K562 (cell line): ENCODE results near the gene CELF4. TPM values are rescaled to one million over a fixed set of nuclear protein-coding genes. Genes with fewer than 3 reads are reported as not detected.

Experiments
- ATAC-seq: fragments of 200-7000 bp; cut with Tn5 transposase; 3 replicates; pipeline ENCODE4 v1.9.1; 2020; ENCODE audit warnings: moderate library complexity
- BruUV-seq: library from RNA; stranded (reverse); fragments of 400-500 nt; replicated peaks from 2 replicates; lab custom pipeline; 2021; lab: Mats Ljungman, UMichigan
- CTCF ChIA-PET: fragments of 300-600 bp; formaldehyde crosslinking; extraction: SDS; loops from one replicate; lab custom pipeline; 2021; ENCODE audit warnings: low intra/inter-chr PET ratio; lab: Yijun Ruan, JAX
- POLR2A ChIA-PET: fragments of 300-600, 350-650 bp; sonication (Branson Sonifier 250); formaldehyde crosslinking; extraction: SDS; loops from one replicate; lab custom pipeline; 2021; ENCODE audit warnings: antibody characterized with exemption, inconsistent platforms; lab: Yijun Ruan, JAX
- DNase-seq, 4 experiments: peaks; one replicate each; pipeline versions ENCODE4 v3.0.0 to v3.0.0-alpha.2; 2011 to 2018; ENCODE audit warnings: low spot score in 3 of 4, mixed read lengths in 3 of 4; ENCODE audit errors: extremely low read depth in 1 of 4
- FAIRE-seq: peaks from 2 replicates; lab custom pipeline; 2011; peaks lifted over from hg19 to GRCh38; lab: Jason Lieb, UNC
- H2AFZ ChIP-seq: 2 replicates; pipeline ENCODE4 v1.6.0; 2011; ENCODE audit warnings: low read depth, low read length, control low read depth, inconsistent platforms
- H3K27ac ChIP-seq: fragments of 200-600 bp; 3 replicates; pipeline ENCODE4 v1.8.0; 2011; ENCODE audit warnings: low read depth, mild to moderate bottlenecking, control low read depth, inconsistent platforms, low read length, moderate library complexity, mixed read lengths; ENCODE audit errors: extremely low read depth
- H3K27me3 ChIP-seq, 2 experiments: fragments of 300-600 bp in 1 of 2; 2 replicates in 1 of 2; 3 replicates in 1 of 2; pipeline versions ENCODE4 v1.6.0 to v1.8.0; 2011; ENCODE audit warnings: inconsistent platforms in 2 of 2, low read length in 2 of 2, mild to moderate bottlenecking in 1 of 2, mixed read lengths in 1 of 2, moderate library complexity in 1 of 2; ENCODE audit not compliant: control insufficient read depth in 2 of 2, insufficient read depth in 2 of 2
- H3K36me3 ChIP-seq: fragments of 300-600 bp; 3 replicates; pipeline ENCODE4 v1.8.0; 2011; ENCODE audit warnings: mild to moderate bottlenecking, low read length, inconsistent platforms; ENCODE audit not compliant: control insufficient read depth, insufficient read depth
- H3K4me1 ChIP-seq, 2 experiments: fragments of 200-600 bp in 1 of 2; replicated peaks in 1 of 2; 2 replicates in 1 of 2; 3 replicates in 1 of 2; pipeline versions ENCODE4 v1.5.1 to v1.8.0; 2011; ENCODE audit warnings: inconsistent platforms in 2 of 2, low read length in 2 of 2, mild to moderate bottlenecking in 1 of 2, mixed read lengths in 1 of 2, moderate library complexity in 1 of 2; ENCODE audit not compliant: control insufficient read depth in 2 of 2, insufficient read depth in 2 of 2
- H3K4me2 ChIP-seq: 2 replicates; pipeline ENCODE4 v1.6.1; 2011; ENCODE audit warnings: low read length, control low read depth, inconsistent platforms, mixed read lengths; ENCODE audit not compliant: insufficient read depth
- H3K4me3 ChIP-seq: fragments of 200-600 bp; sonication (generic), shearing (Covaris generic); 2 replicates; pipeline ENCODE4 v1.5.1; 2016; ENCODE audit warnings: control low read depth, inconsistent platforms
- H3K79me2 ChIP-seq: fragments of 200-600 bp; 3 replicates; pipeline ENCODE4 v1.8.0; 2011; ENCODE audit warnings: low read length, inconsistent platforms; ENCODE audit not compliant: control insufficient read depth, insufficient read depth
- H3K9ac ChIP-seq, 2 experiments: 2 replicates each; pipeline versions ENCODE4 v1.6.0 to v1.6.1; 2011; ENCODE audit warnings: low read depth in 2 of 2, low read length in 2 of 2, control low read depth in 1 of 2, inconsistent platforms in 1 of 2, mild to moderate bottlenecking in 1 of 2, mixed read lengths in 1 of 2; ENCODE audit not compliant: insufficient read depth in 1 of 2
- H3K9me1 ChIP-seq: one replicate; pipeline ENCODE4 v1.6.0; 2011; ENCODE audit warnings: inconsistent platforms, mild to moderate bottlenecking, low read length, moderate library complexity; ENCODE audit not compliant: control insufficient read depth, insufficient read depth
- H3K9me3 ChIP-seq: replicated peaks from 2 replicates; pipeline ENCODE4 v1.5.1; 2011; ENCODE audit warnings: low read depth, low read length, inconsistent platforms; ENCODE audit not compliant: control insufficient read depth, insufficient read depth
- H4K20me1 ChIP-seq: replicated peaks from 2 replicates; pipeline ENCODE4 v1.6.1; 2011; ENCODE audit warnings: low read length, inconsistent platforms, mixed read lengths; ENCODE audit not compliant: control insufficient read depth, insufficient read depth
- ARID2 ChIP-seq: fragments of 450-650 bp; IDR thresholded peaks from 2 replicates; pipeline ENCODE4 v1.6.1; 2017; ENCODE audit warnings: antibody characterized with exemption, mild to moderate bottlenecking
- CAMTA2 ChIP-seq: fragments of 250-450 bp; sonication (Bioruptor Pico); conservative IDR thresholded peaks from 2 replicates; pipeline ENCODE4 v1.5.1; 2022
- ESRRA ChIP-seq: fragments of 450-650 bp; IDR thresholded peaks from 2 replicates; pipeline ENCODE4 v1.6.1; 2014; ENCODE audit warnings: low read depth, mild to moderate bottlenecking, moderate library complexity, borderline replicate concordance
- FOXM1 ChIP-seq, 2 experiments: fragments of 450-650 bp in 1 of 2; sonication (generic) in 1 of 2; formaldehyde crosslinking in 1 of 2; IDR thresholded peaks; 2 replicates each; pipeline versions ENCODE4 v1.6.1 to v1.9.0; 2017 to 2022; ENCODE audit warnings: low read depth in 2 of 2, mild to moderate bottlenecking in 2 of 2, missing genetic modification reagents in 1 of 2, moderate library complexity in 1 of 2
- HOXB6 ChIP-seq: fragments of 250-450 bp; sonication (Bioruptor Pico); IDR thresholded peaks from 2 replicates; pipeline ENCODE4 v1.5.1; 2022; ENCODE audit warnings: mild to moderate bottlenecking, borderline replicate concordance
- SP1 ChIP-seq: sonication (generic); formaldehyde crosslinking; IDR thresholded peaks from 2 replicates; pipeline ENCODE4 v1.8.1; 2022; ENCODE audit warnings: mild to moderate bottlenecking, missing genetic modification reagents
- STAT5A ChIP-seq: IDR thresholded peaks from 2 replicates; pipeline ENCODE4 v1.6.1; 2012; ENCODE audit warnings: low read length, inconsistent platforms, borderline replicate concordance
- ZBTB17 ChIP-seq: fragments of 450-650 bp; formaldehyde crosslinking; IDR thresholded peaks from 2 replicates; pipeline ENCODE4 v1.4.0; 2020; ENCODE audit warnings: mild to moderate bottlenecking
- ZC3H8 ChIP-seq: fragments of 450-650 bp; IDR thresholded peaks from 2 replicates; pipeline ENCODE4 v1.6.1; 2017
- ZNF785 ChIP-seq: fragments of 250-450 bp; sonication (Bioruptor Pico); IDR thresholded peaks from 2 replicates; pipeline ENCODE4 v1.4.0; 2020; ENCODE audit warnings: mild to moderate bottlenecking
- WGBS: fragments of 100-300 bp; shearing (Covaris generic); methylation state at CpG from one replicate; pipeline ENCODE4 v1.1.6; 2016; ENCODE audit warnings: low coverage, mixed read lengths; ENCODE audit not compliant: insufficient coverage; ENCODE audit errors: missing lambda C conversion rate; 5-methylcytosine and 5-hydroxymethylcytosine counted together
- in situ Hi-C: fragments of 300-500 bp; cut with MboI; formaldehyde crosslinking; loops from 4 replicates; pipeline ENCODE4 v1.15.0; 2018; ENCODE audit warnings: inconsistent platforms, mixed read lengths
- intact Hi-C: fragments of 100-400 bp; cut with micrococcal nuclease; formaldehyde crosslinking; loops from 2 replicates; pipeline ENCODE4 v1.14.2; 2022
- polyA plus RNA-seq, 8 experiments: library from polyadenylated mRNA; depleted of rRNA in 4 of 8; stranded (reverse) in 5 of 8; unstranded in 3 of 8; fragments of >200 nt; fragmentation: Nextera tagmentation in 2 of 8; fragmentation: Illumina TruSeq in 1 of 8; extraction: Ambion mirVana in 2 of 8; extraction: Trizol in 1 of 8; gene quantifications; 2 replicates each; pipeline versions ENCODE4 v1.2.1 to v1.2.3, GENCODE V29; 2011 to 2014; ENCODE audit warnings: inconsistent platforms in 1 of 8, missing spikeins in 1 of 8
- total RNA-seq, 7 experiments: library from RNA; depleted of rRNA in 6 of 7; stranded (reverse); fragments of >200 nt in 6 of 7; fragmentation: Illumina TruSeq in 2 of 7; extraction: Trizol in 2 of 7; gene quantifications; 2 replicates each; pipeline versions ENCODE4 v1.2.1 to v1.2.3, GENCODE V29; 2011 to 2021; ENCODE audit warnings: low replicate concordance in 1 of 7
- TF ChIP-seq, protein P1 (sequence below), 2 experiments: fragments of 450-650 bp; conservative IDR thresholded peaks; 2 replicates each; pipeline ENCODE4 v1.6.1; 2017; ENCODE audit warnings: mild to moderate bottlenecking in 2 of 2, moderate library complexity in 2 of 2

CELF4 gene
- total and polyA plus RNA-seq, 9 of the 15 experiments (the other 6 are each of a cell fraction or from before 2014, with no cell fraction given), result 0.04 to 0.24 (median 0.07) TPM; not detected in 3

DNA sequence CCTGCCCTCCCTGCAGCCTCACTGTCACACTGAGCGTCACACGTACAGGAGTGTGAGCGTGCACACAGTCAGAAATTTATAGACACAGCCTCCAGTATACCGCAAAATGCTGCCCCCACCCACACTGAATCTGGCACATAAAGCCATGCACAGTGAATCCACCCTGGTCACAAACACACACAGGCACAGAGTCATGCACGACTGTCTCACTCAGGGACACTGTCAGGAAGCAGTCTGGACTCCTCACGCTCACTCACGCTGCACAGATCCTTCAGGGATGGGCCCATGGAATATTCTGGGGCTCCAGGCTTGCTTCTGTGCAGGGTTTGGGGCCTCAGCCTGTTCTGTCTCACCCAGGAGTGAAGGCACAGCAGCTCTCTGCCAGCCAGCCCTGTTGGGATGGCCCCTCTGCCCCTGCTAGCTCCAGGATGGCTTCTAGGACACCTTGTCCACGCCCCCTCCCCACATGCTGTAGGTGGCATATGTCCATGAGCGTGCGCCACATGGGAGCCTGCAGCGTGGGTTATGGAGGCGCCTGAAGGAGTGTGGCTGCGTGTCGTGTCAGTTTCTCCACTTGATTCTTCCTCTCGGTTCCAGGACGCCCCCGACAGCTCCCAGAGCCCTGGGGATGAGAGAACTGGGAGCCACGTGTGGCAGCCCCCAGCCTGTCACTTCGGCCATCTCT is 175.8 kb downstream of the CELF4 start:
- in situ Hi-C loops (loop anchor here (10.0 kb wide), 1 partner anchor 145 kb away; no protein-coding TSS in a partner anchor), intact Hi-C loops (loop anchor here (5.0 kb wide), 2 partner anchors 87 to 147 kb away; no protein-coding TSS in a partner anchor)
- CTCF ChIA-PET, result no interaction called here
- no peaks in the 10 kb centered on the region for H3K9me3 ChIP-seq
- H3K9ac ChIP-seq, result no peak overlapping the region
- BruUV-seq, result no TSS peak
- POLR2A ChIA-PET, result no interaction called here
- no peaks in the 10 kb centered on the region for H3K36me3 ChIP-seq
- under 1% methylated on average over 19 of the region's 19 CpGs for WGBS
- no peak overlapping the region for H2AFZ ChIP-seq
- H3K4me2 ChIP-seq, result no peak overlapping the region
- no peaks in the 10 kb centered on the region for H3K79me2 ChIP-seq
- H3K9me1 ChIP-seq, result no peaks in the 10 kb centered on the region
- peaks cover 8% of the 10 kb centered on the region; the same call in 1 of the 2 replicates for H4K20me1 ChIP-seq
- no peak for FAIRE-seq
- no peak for DNase-seq
- no peak overlapping the region for H3K4me3 ChIP-seq
- no peak overlapping the region for H3K27ac ChIP-seq
- TF ChIP-seq CAMTA2 (CRISPR knock-in tag) (no peak), ARID2 (no peak)
- peaks cover 0 to 8% of the 10 kb centered on the region in 2 experiments; a peak in 3 of 5 replicates for H3K4me1 ChIP-seq
- no peak for ATAC-seq
- peaks cover 0 to 10% of the 10 kb centered on the region in 2 experiments; a peak in 2 of 5 replicates for H3K27me3 ChIP-seq

DNA sequence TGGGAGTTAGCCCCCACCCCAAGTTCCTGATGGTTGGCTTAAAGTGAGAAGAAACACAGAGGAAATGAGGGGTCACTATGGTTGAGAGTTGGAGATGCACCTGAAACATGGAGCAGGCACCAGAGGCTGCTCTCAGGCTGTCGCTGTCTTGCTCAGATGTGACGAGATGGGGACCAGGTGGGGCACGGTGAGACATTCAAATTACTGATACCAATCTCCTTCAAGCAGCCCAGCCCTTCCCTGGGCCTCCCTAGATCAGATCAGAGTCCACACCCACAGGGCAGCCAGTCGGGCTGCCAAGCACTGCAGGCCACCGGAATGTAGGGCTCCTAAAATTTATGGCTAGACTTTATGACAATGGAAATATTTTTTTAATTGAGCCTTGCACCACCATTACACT is 176.6 kb downstream of the CELF4 start:
- Histone ChIP-seq H2AFZ (no peak overlapping the region), H3K9me3 (no peaks in the 10 kb centered on the region), H3K4me1 (peaks cover 0 to 3% of the 10 kb centered on the region in 2 experiments; a peak in 3 of 5 replicates), H3K79me2 (no peaks in the 10 kb centered on the region), H4K20me1 (peaks cover 8% of the 10 kb centered on the region; the same call in 1 of the 2 replicates), H3K4me3 (no peak overlapping the region), H3K4me2 (no peak overlapping the region), H3K9me1 (no peaks in the 10 kb centered on the region), H3K9ac (no peak overlapping the region), H3K27ac (no peak overlapping the region), H3K27me3 (peaks cover 0 to 10% of the 10 kb centered on the region in 2 experiments; a peak in 2 of 5 replicates), H3K36me3 (no peaks in the 10 kb centered on the region)
- POLR2A ChIA-PET, result interaction anchor here (1.0 kb wide), 1 partner anchor 11 kb away, joined by 3 read pairs; no protein-coding TSS in a partner anchor
- intact Hi-C loops (loop anchor here (5.0 kb wide), 2 partner anchors 88 to 148 kb away; no protein-coding TSS in a partner anchor), in situ Hi-C loops (loop anchor here (10.0 kb wide), 1 partner anchor 146 kb away; no protein-coding TSS in a partner anchor)
- FAIRE-seq, result no peak
- 0% methylated on average over 5 of the region's 5 CpGs for WGBS
- BruUV-seq, result no TSS peak
- no peak for ATAC-seq
- no peak for DNase-seq
- CTCF ChIA-PET, result no interaction called here
- no peak for TF ChIP-seq ZBTB17
- no peak for TF ChIP-seq HOXB6 (CRISPR knock-in tag)
- no peak for TF ChIP-seq SP1 (CRISPR knock-in tag)
- no peak for TF ChIP-seq FOXM1 (IDR thresholded peaks at IDR 0.05; ENCODE audit: low read depth)
- TF ChIP-seq FOXM1 (CRISPR knock-in tag; IDR thresholded peaks at IDR 0.05; ENCODE audit: low read depth), result no peak
- no peak for TF ChIP-seq ESRRA
- TF ChIP-seq STAT5A, result no peak
- TF ChIP-seq ZC3H8, result no peak
- TF ChIP-seq, protein P1, sequence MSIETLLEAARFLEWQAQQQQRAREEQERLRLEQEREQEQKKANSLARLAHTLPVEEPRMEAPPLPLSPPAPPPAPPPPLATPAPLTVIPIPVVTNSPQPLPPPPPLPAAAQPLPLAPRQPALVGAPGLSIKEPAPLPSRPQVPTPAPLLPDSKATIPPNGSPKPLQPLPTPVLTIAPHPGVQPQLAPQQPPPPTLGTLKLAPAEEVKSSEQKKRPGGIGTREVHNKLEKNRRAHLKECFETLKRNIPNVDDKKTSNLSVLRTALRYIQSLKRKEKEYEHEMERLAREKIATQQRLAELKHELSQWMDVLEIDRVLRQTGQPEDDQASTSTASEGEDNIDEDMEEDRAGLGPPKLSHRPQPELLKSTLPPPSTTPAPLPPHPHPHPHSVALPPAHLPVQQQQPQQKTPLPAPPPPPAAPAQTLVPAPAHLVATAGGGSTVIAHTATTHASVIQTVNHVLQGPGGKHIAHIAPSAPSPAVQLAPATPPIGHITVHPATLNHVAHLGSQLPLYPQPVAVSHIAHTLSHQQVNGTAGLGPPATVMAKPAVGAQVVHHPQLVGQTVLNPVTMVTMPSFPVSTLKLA (conservative IDR thresholded peaks at IDR 0.05), result no peak
- no peak for TF ChIP-seq ZNF785 (CRISPR knock-in tag)
